Activated CD8-positive, alpha-beta memory T cell treated with anti-CD3 and anti-CD28 coated beads, Interleukin-2, amount 50 U/mL, for 4 hours (primary cell): ENCODE data around the gene NBDY.

Source experiments
- DNase-seq: peaks from one replicate; pipeline ENCODE4 v3.0.0-alpha.2; 2020

NBDY gene

GRCh38 chrX:56786889-56787733 lies 58.1 kb downstream of the NBDY start:
- no peak for DNase-seq

GRCh38 chrX:56787734-56788152 lies 58.7 kb downstream of the NBDY start:
- peak; percentile 9 for DNase-seq

GRCh38 chrX:56788229-56788628 lies 59.2 kb downstream of the NBDY start:
- peak; percentile 16 for DNase-seq

- DNase-seq = peak; percentile 75
These were observed 59.7 kb downstream of the NBDY start for GRCh38 chrX:56788717-56789122.

GRCh38 chrX:56789518-56790070 lies 60.6 kb downstream of the NBDY start:
- peak; percentile 10 for DNase-seq

- no peak for DNase-seq
These were observed 61.7 kb downstream of the NBDY start for GRCh38 chrX:56790778-56791177.

GRCh38 chrX:56791456-56791855 lies 62.4 kb downstream of the NBDY start:
- no peak for DNase-seq

- DNase-seq = peak; percentile 5
These were observed 63.4 kb downstream of the NBDY start for GRCh38 chrX:56792270-56793111.

GRCh38 chrX:56793112-56793430 lies 64.0 kb downstream of the NBDY start:
- no peak for DNase-seq

- DNase-seq = peak; percentile 8
These were observed 64.7 kb downstream of the NBDY start for GRCh38 chrX:56793521-56794320.

- no peak for DNase-seq
These were observed 65.6 kb downstream of the NBDY start for GRCh38 chrX:56794404-56795230.

- DNase-seq = no peak
These were observed 66.3 kb downstream of the NBDY start for GRCh38 chrX:56795309-56795868.

- DNase-seq = no peak
These were observed 67.8 kb downstream of the NBDY start for GRCh38 chrX:56796641-56797395.

GRCh38 chrX:56797574-56798338 lies 68.7 kb downstream of the NBDY start:
- DNase-seq = no peak

- DNase-seq = no peak
These were observed 69.3 kb downstream of the NBDY start for GRCh38 chrX:56798339-56798711.

GRCh38 chrX:56798866-56799758 lies 70.1 kb downstream of the NBDY start:
- DNase-seq = no peak

GRCh38 chrX:56800307-56800706 lies 71.3 kb downstream of the NBDY start:
- no peak for DNase-seq

- DNase-seq = peak; percentile 41
These were observed 71.8 kb downstream of the NBDY start for GRCh38 chrX:56800801-56801200.

GRCh38 chrX:56802428-56802827 lies 73.4 kb downstream of the NBDY start:
- no peak for DNase-seq
